Measurements from ENCODE around the gene PNPLA7. TPM values are rescaled to one million over a fixed set of nuclear protein-coding genes. Genes with fewer than 3 reads are reported as not detected.
A peak's percentile ranks its signal among the peaks of the same experiment; 100 is the strongest.

Gene PNPLA7
- total RNA-seq, 1 donor from 2014 or later: 3.9 TPM

GRCh38 chr9:137457406-137458193, 92.6 kb downstream of the PNPLA7 start:
- H3K4me1 Mint-ChIP-seq (ENCODE audit: unreplicated experiment): no peaks in the 10 kb centered on the region
- no peak for TF ChIP-seq CTCF (IDR thresholded peaks at IDR 0.05; ENCODE audit: unreplicated experiment)
- no peak overlapping the region for H3K4me3 Mint-ChIP-seq (ENCODE audit: unreplicated experiment)
- DNase-seq (ENCODE audit: low spot score): no peak
- no peaks in the 10 kb centered on the region for H3K36me3 Mint-ChIP-seq (ENCODE audit: low read depth, unreplicated experiment)
- H3K27ac Mint-ChIP-seq (ENCODE audit: unreplicated experiment): no peak overlapping the region
- H3K9me3 Mint-ChIP-seq (ENCODE audit: unreplicated experiment): no peaks in the 10 kb centered on the region
- peaks cover 3% of the 10 kb centered on the region for H3K27me3 Mint-ChIP-seq (ENCODE audit: unreplicated experiment)

- Mint-ChIP-seq H3K27me3 (ENCODE audit: unreplicated experiment) (peaks cover 3% of the 10 kb centered on the region), H3K36me3 (ENCODE audit: low read depth, unreplicated experiment) (no peaks in the 10 kb centered on the region), H3K4me1 (ENCODE audit: unreplicated experiment) (no peaks in the 10 kb centered on the region), H3K9me3 (ENCODE audit: unreplicated experiment) (no peaks in the 10 kb centered on the region), H3K4me3 (ENCODE audit: unreplicated experiment) (no peak overlapping the region), H3K27ac (ENCODE audit: unreplicated experiment) (no peak overlapping the region)
- no peak for DNase-seq (ENCODE audit: low spot score)
- TF ChIP-seq CTCF (IDR thresholded peaks at IDR 0.05; ENCODE audit: unreplicated experiment): no peak
Measured at GRCh38 chr9:137456864-137457405, 93.3 kb downstream of the PNPLA7 start.

GRCh38 chr9:137456061-137456863, 93.9 kb downstream of the PNPLA7 start:
- peak overlapping the region; percentile 60 for H3K4me3 Mint-ChIP-seq (ENCODE audit: unreplicated experiment)
- no peak for TF ChIP-seq CTCF (IDR thresholded peaks at IDR 0.05; ENCODE audit: unreplicated experiment)
- H3K27ac Mint-ChIP-seq (ENCODE audit: unreplicated experiment): no peak overlapping the region
- no peaks in the 10 kb centered on the region for H3K9me3 Mint-ChIP-seq (ENCODE audit: unreplicated experiment)
- no peaks in the 10 kb centered on the region for H3K4me1 Mint-ChIP-seq (ENCODE audit: unreplicated experiment)
- peaks cover 3% of the 10 kb centered on the region for H3K27me3 Mint-ChIP-seq (ENCODE audit: unreplicated experiment)
- H3K36me3 Mint-ChIP-seq (ENCODE audit: low read depth, unreplicated experiment): no peaks in the 10 kb centered on the region
- DNase-seq (ENCODE audit: low spot score): no peak

GRCh38 chr9:137455359-137455991, 94.7 kb downstream of the PNPLA7 start:
- no peak overlapping the region for H3K4me3 Mint-ChIP-seq (ENCODE audit: unreplicated experiment)
- peak; percentile 4 for DNase-seq (ENCODE audit: low spot score)
- H3K27me3 Mint-ChIP-seq (ENCODE audit: unreplicated experiment): peaks cover 3% of the 10 kb centered on the region
- H3K36me3 Mint-ChIP-seq (ENCODE audit: low read depth, unreplicated experiment): no peaks in the 10 kb centered on the region
- H3K4me1 Mint-ChIP-seq (ENCODE audit: unreplicated experiment): no peaks in the 10 kb centered on the region
- no peak overlapping the region for H3K27ac Mint-ChIP-seq (ENCODE audit: unreplicated experiment)
- H3K9me3 Mint-ChIP-seq (ENCODE audit: unreplicated experiment): no peaks in the 10 kb centered on the region
- no peak for TF ChIP-seq CTCF (IDR thresholded peaks at IDR 0.05; ENCODE audit: unreplicated experiment)
